Vagina (tissue), 2 donors: ENCODE data around the gene SLC6A13. TPM values are rescaled to one million over a fixed set of nuclear protein-coding genes. Genes with fewer than 3 reads are reported as not detected.

Experiments
- DNase-seq, 2 donors: peaks; one replicate each; pipeline ENCODE4 v3.0.0-alpha.2; 2017; ENCODE audit errors: extremely low spot score in 2 of 2
- H3K27ac ChIP-seq: fragments of 200-600 bp; sonication (generic); one replicate; pipeline ENCODE4 v1.5.1; 2019
- H3K27me3 ChIP-seq: fragments of 200-600 bp; sonication (generic); one replicate; pipeline ENCODE4 v1.5.1; 2019
- H3K36me3 ChIP-seq, 2 donors: fragments of 200-600 bp; sonication (generic); one replicate each; pipeline ENCODE4 v1.5.1; 2017 to 2019
- H3K4me1 ChIP-seq: fragments of 200-600 bp; sonication (generic); one replicate; pipeline ENCODE4 v1.5.1; 2019
- H3K4me3 ChIP-seq, 2 donors: fragments of 200-600 bp; sonication (generic); 1 replicate in 1 of 2; 2 replicates in 1 of 2; pipeline ENCODE4 v1.5.1; 2016 to 2019
- H3K9me3 ChIP-seq: fragments of 200-600 bp; sonication (generic); one replicate; pipeline ENCODE4 v1.5.1; 2019
- CTCF ChIP-seq, 3 experiments: fragments of 450-650 bp in 2 of 3; fragments of 200-600 bp in 1 of 3; sonication (generic) in 1 of 3; IDR thresholded peaks; one replicate each; pipeline ENCODE4 v1.5.1; 2017 to 2019; ENCODE audit warnings: antibody characterized with exemption in 3 of 3, mild to moderate bottlenecking in 2 of 3, moderate library complexity in 2 of 3
- POLR2A ChIP-seq, 2 donors: fragments of 450-650 bp; IDR thresholded peaks; one replicate each; pipeline ENCODE4 v1.6.1; 2017; ENCODE audit warnings: antibody characterized with exemption in 2 of 2, mild to moderate bottlenecking in 2 of 2, moderate library complexity in 2 of 2
- POLR2AphosphoS5 ChIP-seq, 2 donors: sonication (generic); formaldehyde crosslinking; IDR thresholded peaks; one replicate each; pipeline ENCODE4 v1.9.0; 2017; ENCODE audit warnings: antibody characterized with exemption in 2 of 2, mild to moderate bottlenecking in 2 of 2, low read depth in 1 of 2; ENCODE audit not compliant: insufficient read depth in 1 of 2
- intact Hi-C: fragments of 100-400 bp; cut with DNase I; formaldehyde crosslinking; loops from one replicate; pipeline ENCODE4 v1.15.1; 2023
- total RNA-seq: library from RNA; depleted of rRNA; stranded (reverse); fragments of >200 nt; gene quantifications from one replicate; pipeline ENCODE4 v1.2.3, GENCODE V29; 2016

Gene SLC6A13
- total RNA-seq, 1 donor from 2014 or later = not detected

GRCh38 chr12:264269-264668 lies 1.6 kb upstream of the SLC6A13 start:
- Histone ChIP-seq H3K4me3 (no peak overlapping the region), H3K27ac (no peak overlapping the region), H3K27me3 (no peaks in the 10 kb centered on the region), H3K4me1 (peaks cover 9% of the 10 kb centered on the region), H3K9me3 (no peaks in the 10 kb centered on the region), H3K36me3 (no peaks in the 10 kb centered on the region)
- TF ChIP-seq CTCF (IDR thresholded peaks at IDR 0.05) (no peak), POLR2A (IDR thresholded peaks at IDR 0.05) (no peak), POLR2AphosphoS5 (IDR thresholded peaks at IDR 0.05; ENCODE audit: insufficient read depth in 1 of 2, low read depth in 1 of 2) (no peak)
- intact Hi-C loops = no loop called here
- no peak for DNase-seq

GRCh38 chr12:263574-263973 lies 938 bp upstream of the SLC6A13 start:
- TF ChIP-seq POLR2AphosphoS5 (IDR thresholded peaks at IDR 0.05; ENCODE audit: insufficient read depth in 1 of 2, low read depth in 1 of 2) (no peak), POLR2A (IDR thresholded peaks at IDR 0.05) (no peak), CTCF (IDR thresholded peaks at IDR 0.05) (no peak)
- Histone ChIP-seq H3K27ac (no peak overlapping the region), H3K9me3 (no peaks in the 10 kb centered on the region), H3K4me1 (peaks cover 5% of the 10 kb centered on the region), H3K36me3 (no peaks in the 10 kb centered on the region), H3K27me3 (no peaks in the 10 kb centered on the region), H3K4me3 (no peak overlapping the region)
- no peak for DNase-seq
- intact Hi-C loops = no loop called here

GRCh38 chr12:262113-262512 lies 523 bp downstream of the SLC6A13 start:
- intact Hi-C loops = no loop called here
- H3K36me3 ChIP-seq = no peaks in the 10 kb centered on the region
- H3K4me1 ChIP-seq = no peaks in the 10 kb centered on the region
- DNase-seq = no peak
- no peak overlapping the region for H3K27ac ChIP-seq
- H3K9me3 ChIP-seq = no peaks in the 10 kb centered on the region
- TF ChIP-seq POLR2AphosphoS5 (IDR thresholded peaks at IDR 0.05; ENCODE audit: insufficient read depth in 1 of 2, low read depth in 1 of 2) (no peak), POLR2A (IDR thresholded peaks at IDR 0.05) (no peak), CTCF (IDR thresholded peaks at IDR 0.05) (no peak)
- H3K27me3 ChIP-seq = no peaks in the 10 kb centered on the region
- H3K4me3 ChIP-seq = no peak overlapping the region

GRCh38 chr12:257521-258321 lies 4.9 kb downstream of the SLC6A13 start:
- H3K27me3 ChIP-seq = no peaks in the 10 kb centered on the region
- intact Hi-C loops = no loop called here
- no peak for TF ChIP-seq POLR2A (IDR thresholded peaks at IDR 0.05)
- TF ChIP-seq POLR2AphosphoS5 (IDR thresholded peaks at IDR 0.05; ENCODE audit: insufficient read depth in 1 of 2, low read depth in 1 of 2) = no peak
- no peak for TF ChIP-seq CTCF (IDR thresholded peaks at IDR 0.05)
- H3K4me1 ChIP-seq = no peaks in the 10 kb centered on the region
- no peak overlapping the region for H3K27ac ChIP-seq
- no peaks in the 10 kb centered on the region for H3K9me3 ChIP-seq
- H3K4me3 ChIP-seq = no peak overlapping the region
- no peak for DNase-seq
- no peaks in the 10 kb centered on the region for H3K36me3 ChIP-seq

- no peaks in the 10 kb centered on the region for H3K27me3 ChIP-seq
- H3K4me1 ChIP-seq = no peaks in the 10 kb centered on the region
- TF ChIP-seq POLR2AphosphoS5 (IDR thresholded peaks at IDR 0.05; ENCODE audit: insufficient read depth in 1 of 2, low read depth in 1 of 2) (no peak), CTCF (IDR thresholded peaks at IDR 0.05) (no peak), POLR2A (IDR thresholded peaks at IDR 0.05) (no peak)
- no peak overlapping the region for H3K4me3 ChIP-seq
- no peaks in the 10 kb centered on the region for H3K9me3 ChIP-seq
- H3K27ac ChIP-seq = no peak overlapping the region
- intact Hi-C loops = no loop called here
- DNase-seq = no peak
- no peaks in the 10 kb centered on the region for H3K36me3 ChIP-seq
Measured at GRCh38 chr12:256958-257357, 5.7 kb downstream of the SLC6A13 start.
